Activated CD4-positive, alpha-beta T cell treated with anti-CD3 and anti-CD28 coated beads for 4 hours (primary cell): ENCODE data around the gene ARVCF.

ENCODE experiments used
- DNase-seq, 2 donors: peaks; one replicate each; pipeline ENCODE4 v3.0.0-alpha.2; 2020

The ARVCF gene

GRCh38 chr22:20015187-20015625 lies 1.4 kb downstream of the ARVCF start:
- no peak for DNase-seq

- no peak for DNase-seq
Measured at GRCh38 chr22:20014526-20015186, 2.0 kb downstream of the ARVCF start.

- DNase-seq: peak in 1 of 2 donors; percentile 16
Measured at GRCh38 chr22:20013382-20013871, 3.2 kb downstream of the ARVCF start.

- DNase-seq: no peak
Measured at GRCh38 chr22:20012741-20013331, 3.8 kb downstream of the ARVCF start.

GRCh38 chr22:20011993-20012740 lies 4.5 kb downstream of the ARVCF start:
- DNase-seq: no peak

- no peak for DNase-seq
Measured at GRCh38 chr22:20011123-20011992, 5.3 kb downstream of the ARVCF start.

- no peak for DNase-seq
Measured at GRCh38 chr22:20010307-20011122, 6.1 kb downstream of the ARVCF start.

- no peak for DNase-seq
Measured at GRCh38 chr22:20009582-20010306, 6.9 kb downstream of the ARVCF start.

- DNase-seq: no peak
Measured at GRCh38 chr22:20009018-20009491, 7.6 kb downstream of the ARVCF start.

- DNase-seq: no peak
Measured at GRCh38 chr22:20008221-20008995, 8.2 kb downstream of the ARVCF start.

- no peak for DNase-seq
Measured at GRCh38 chr22:20004464-20004863, 12.2 kb downstream of the ARVCF start.

- no peak for DNase-seq
Measured at GRCh38 chr22:20003304-20003703, 13.3 kb downstream of the ARVCF start.

- DNase-seq: no peak
Measured at GRCh38 chr22:20002636-20003035, 14.0 kb downstream of the ARVCF start.

GRCh38 chr22:20002128-20002527 lies 14.5 kb downstream of the ARVCF start:
- no peak for DNase-seq

GRCh38 chr22:20001082-20001638 lies 15.5 kb downstream of the ARVCF start:
- no peak for DNase-seq

GRCh38 chr22:20000246-20001081 lies 16.2 kb downstream of the ARVCF start:
- no peak for DNase-seq

GRCh38 chr22:19998991-19999820 lies 17.4 kb downstream of the ARVCF start:
- no peak for DNase-seq
